ENCODE results near the gene TRRAP.

TRRAP gene

GRCh38 chr7:98993024-98993897, 114.9 kb downstream of the TRRAP start:
- no peak for DNase-seq

- no peak for DNase-seq
Observed at GRCh38 chr7:98994046-98994944, 116.0 kb downstream of the TRRAP start.

GRCh38 chr7:98995111-98995510, 116.8 kb downstream of the TRRAP start:
- no peak for DNase-seq

- no peak for DNase-seq
Observed at GRCh38 chr7:98995523-98996149, 117.3 kb downstream of the TRRAP start.

- no peak for DNase-seq
Observed at GRCh38 chr7:98996150-98996552, 117.8 kb downstream of the TRRAP start.

- DNase-seq, result no peak
Observed at GRCh38 chr7:98997846-98998245, 119.5 kb downstream of the TRRAP start.

DNA sequence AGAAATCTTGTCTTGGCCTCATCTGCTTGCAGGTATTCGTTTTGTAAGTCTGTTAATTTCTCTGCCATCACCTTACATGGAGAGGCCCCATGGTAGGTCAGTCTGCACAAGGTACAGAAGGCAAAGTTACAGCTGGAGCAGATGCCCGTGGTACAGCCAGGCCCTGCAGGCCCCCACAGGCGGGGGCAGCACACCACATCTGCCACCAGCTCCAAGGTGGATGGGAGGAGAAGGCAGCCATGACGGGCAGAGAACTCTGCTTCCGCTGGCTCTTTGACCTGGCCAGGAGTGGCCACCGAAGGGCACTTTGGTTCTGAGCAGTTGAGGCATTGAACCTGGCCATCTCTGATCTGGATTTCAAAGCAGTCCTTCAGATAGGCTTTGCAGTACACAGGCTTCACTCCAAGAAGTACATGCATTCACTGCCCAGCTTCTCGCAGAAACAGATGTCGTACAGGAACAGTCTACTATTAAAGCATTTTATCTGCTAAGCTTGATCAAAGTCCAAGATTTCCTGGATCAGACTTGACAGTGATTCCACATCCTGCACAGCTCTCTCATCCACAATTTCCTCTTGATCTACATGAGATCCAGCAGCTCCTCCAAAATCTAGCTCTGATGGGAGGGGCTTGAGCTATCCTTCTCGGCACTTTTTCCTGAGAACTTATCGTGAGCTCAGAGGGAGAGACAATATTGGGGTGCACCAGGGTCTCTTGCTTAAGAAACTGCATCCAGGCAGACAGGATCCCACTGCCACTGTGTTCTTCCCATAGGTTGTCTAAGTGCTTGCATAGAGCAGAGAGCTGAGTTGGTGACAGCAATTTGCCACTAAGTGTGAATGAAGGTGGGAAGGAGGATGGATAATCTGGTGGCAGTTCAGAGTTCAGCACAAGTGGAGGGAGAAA, 120.7 kb downstream of the TRRAP start:
- no peak for DNase-seq

DNA sequence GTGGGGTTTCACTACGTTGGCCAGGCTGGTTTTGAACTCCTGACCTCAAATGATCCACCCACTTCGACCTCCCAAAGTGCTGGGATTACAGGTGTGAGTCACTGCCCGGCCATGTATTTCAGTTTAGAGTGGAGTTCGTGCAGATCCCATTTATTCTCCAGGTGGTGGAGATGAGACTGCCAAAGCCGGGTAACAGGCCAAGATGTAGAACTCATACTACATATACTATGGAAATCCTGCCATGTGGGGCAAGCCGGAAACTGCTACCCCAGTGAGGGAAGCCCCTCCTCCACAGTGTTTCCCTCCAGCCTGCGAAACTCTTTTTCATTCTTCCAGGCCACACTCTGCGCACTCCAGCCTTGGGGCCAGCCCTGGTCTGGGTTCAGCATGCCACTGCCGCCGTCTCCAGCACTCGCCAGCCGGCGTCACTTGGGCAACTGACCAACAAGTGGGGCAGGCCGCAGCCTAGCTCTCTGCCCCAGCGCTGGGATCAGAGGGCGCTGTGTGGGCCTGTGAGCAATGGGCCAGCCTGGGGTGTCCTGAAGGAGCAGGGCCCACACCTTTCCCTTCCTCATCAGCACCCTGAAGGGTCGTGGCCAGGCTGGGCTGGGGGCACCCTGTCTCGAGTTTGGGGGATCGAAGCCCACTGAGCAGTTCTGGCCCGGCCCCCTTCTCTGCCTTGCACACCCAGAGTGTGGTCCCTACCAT, 122.0 kb downstream of the TRRAP start:
- no peak for DNase-seq

DNA sequence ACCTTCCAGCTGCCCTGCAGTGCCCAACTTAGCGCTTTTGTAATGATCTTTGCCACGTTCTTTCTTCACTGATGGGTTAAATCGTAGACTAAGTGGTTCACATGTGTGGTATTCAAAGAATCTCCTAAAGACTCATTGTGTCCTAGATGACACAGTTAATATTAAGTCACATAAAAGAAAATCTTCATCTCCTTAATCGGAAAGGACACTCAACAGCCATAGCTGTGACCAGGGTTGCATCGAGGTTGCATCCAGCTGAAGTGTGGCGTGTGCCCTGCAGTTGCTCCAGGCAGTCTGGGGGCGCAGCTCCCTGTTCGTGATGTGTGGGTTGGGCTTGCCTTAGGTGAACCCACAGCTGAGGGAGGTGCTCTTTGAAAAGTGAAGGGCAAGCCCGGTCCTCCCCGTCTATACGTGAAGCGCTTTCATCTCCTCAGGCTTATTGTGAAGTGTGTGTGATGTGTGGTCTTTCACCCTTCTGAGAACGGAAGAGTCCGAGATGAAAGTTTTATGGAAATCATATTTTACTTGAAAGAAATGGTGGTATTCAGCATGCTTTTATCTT, 122.7 kb downstream of the TRRAP start:
- no peak for DNase-seq

DNA sequence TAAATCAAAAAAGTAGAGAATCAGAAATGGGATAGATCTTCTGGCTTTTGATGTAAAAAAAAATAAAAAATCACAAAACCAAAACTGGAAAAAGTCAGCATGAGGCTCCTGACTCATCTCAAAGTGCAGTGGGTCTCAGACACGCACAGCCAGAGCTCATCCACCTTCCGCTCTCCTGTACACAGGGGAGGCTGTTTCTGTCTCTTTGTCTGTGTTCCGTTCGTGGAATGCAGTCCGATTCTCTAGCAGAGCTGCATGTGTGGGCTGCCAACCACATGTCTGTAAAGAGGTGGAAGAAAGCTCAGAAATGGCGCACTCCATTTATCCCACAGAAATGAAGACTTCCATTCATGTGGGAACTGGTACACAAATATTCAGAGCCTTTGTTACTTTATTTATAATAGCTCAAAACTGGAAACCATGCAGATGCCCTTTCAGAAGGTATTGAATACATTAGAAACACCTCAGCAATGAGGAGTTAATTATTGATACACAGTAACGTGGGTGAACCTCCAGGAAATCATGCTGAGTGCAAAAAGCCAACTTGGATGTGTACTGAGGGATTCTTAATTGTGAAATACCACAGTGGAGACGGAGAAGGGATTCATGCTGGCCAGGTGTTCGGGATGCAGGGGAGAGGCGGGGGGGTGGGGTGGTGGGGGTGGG, 123.3 kb downstream of the TRRAP start:
- DNase-seq, result no peak

DNA sequence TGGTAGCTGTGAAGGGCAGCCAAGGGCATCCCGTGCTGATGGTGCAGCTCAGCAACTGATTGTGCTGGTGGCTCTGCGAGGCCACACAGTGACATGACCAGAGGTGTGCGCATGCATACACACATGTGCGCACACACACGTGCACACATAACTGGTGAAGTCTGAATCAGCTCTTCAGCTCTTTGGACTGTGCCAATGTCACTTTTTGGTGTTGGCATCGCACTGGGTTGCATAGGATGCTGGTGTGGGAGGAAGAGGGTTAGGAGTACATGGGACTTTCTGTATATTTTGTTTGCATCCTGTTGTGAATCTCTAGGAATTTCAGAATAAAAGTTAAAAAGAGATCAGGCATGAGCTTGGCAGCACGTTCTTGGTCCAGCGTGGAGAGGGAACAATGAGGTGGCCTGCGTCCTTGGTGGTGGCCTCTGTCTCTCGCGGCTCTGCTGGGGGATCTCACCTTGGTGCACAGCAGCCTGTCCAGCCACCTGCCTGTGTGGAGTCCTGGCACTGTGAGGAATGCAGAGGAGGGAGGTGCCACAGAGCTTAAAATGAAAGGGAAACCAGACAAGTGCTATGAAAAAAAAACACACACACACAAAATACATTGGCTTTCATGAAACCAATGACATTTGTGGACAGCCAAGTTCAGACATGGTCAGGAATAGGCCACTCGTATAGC, 124.0 kb downstream of the TRRAP start:
- DNase-seq, result no peak

GRCh38 chr7:99002827-99003212, 124.5 kb downstream of the TRRAP start:
- no peak for DNase-seq

GRCh38 chr7:99003419-99003818, 125.1 kb downstream of the TRRAP start:
- DNase-seq, result no peak

- no peak for DNase-seq
Observed at GRCh38 chr7:99004216-99004615, 125.9 kb downstream of the TRRAP start.

GRCh38 chr7:99004781-99005500, 126.6 kb downstream of the TRRAP start:
- DNase-seq, result no peak

DNA sequence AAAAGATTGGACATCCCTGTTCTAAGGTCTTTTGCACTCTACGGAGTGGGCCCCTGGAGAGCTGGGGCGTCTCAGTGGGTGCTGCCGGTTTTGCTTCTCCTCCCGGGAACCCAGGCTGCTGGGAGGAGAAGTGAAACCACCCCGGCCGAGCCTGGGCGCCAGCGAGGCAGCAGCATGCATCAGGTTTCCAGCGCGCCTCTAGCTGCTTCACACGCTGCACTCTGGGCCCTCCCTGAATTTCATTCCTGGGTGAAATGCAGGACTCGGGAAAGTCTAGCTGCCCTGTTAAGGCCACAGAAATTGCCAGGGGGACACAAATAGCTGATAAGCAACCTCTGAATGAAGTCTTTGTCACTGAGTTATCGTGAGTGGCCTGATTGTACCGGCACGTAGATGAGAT, 127.4 kb downstream of the TRRAP start:
- DNase-seq, result no peak

DNA sequence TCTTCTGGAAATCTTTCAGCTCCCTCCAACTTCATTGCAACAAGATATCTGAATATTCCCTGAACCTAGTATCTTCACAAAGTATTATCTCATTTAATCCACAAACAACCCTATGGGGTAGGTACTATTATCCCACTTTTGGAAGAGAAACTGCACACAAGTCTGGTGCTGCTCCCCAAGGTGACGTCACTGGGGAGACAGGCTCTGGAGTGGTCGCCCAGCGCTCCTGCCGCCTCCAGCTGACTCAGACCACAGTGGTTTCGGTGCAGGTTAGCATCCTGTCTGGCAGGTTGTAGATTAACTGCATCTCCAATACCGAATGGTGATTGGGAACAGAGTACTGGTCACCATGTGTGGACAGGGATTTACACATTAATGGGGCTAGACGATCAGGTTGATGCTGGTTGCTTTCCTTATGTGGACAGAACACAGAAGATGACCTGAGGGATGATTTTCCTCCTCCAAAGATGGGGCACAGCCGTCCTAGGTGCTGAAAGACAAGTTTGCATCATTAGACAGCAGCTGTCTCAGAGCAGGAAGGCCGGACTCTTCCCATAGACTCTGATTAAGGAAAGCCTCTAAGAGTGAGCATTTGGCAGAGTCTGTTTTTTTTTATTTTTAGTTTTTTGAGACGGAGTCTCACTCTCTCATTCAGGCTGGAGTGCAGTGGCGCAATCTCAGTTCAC, 128.6 kb downstream of the TRRAP start:
- DNase-seq, result no peak

GRCh38 chr7:99008181-99008631, 129.9 kb downstream of the TRRAP start:
- no peak for DNase-seq

All from DMS79 treated with DMSO at 0.1 percent for 48 hours (cell line).